ENCODE data around the gene RIC8A. TPM values are rescaled to one million over a fixed set of nuclear protein-coding genes. Genes with fewer than 3 reads are reported as not detected.

RIC8A gene
- total and polyA plus RNA-seq, 2 of the 13 experiments (the other 11 are each of a cell fraction or from before 2014, with no cell fraction given): 62.1 to 63.8 TPM

GRCh38 chr11:207208-207862, at the start of gene RIC8A, which contains the start of gene BET1L (continued):
- TF ChIP-seq, protein P1, sequence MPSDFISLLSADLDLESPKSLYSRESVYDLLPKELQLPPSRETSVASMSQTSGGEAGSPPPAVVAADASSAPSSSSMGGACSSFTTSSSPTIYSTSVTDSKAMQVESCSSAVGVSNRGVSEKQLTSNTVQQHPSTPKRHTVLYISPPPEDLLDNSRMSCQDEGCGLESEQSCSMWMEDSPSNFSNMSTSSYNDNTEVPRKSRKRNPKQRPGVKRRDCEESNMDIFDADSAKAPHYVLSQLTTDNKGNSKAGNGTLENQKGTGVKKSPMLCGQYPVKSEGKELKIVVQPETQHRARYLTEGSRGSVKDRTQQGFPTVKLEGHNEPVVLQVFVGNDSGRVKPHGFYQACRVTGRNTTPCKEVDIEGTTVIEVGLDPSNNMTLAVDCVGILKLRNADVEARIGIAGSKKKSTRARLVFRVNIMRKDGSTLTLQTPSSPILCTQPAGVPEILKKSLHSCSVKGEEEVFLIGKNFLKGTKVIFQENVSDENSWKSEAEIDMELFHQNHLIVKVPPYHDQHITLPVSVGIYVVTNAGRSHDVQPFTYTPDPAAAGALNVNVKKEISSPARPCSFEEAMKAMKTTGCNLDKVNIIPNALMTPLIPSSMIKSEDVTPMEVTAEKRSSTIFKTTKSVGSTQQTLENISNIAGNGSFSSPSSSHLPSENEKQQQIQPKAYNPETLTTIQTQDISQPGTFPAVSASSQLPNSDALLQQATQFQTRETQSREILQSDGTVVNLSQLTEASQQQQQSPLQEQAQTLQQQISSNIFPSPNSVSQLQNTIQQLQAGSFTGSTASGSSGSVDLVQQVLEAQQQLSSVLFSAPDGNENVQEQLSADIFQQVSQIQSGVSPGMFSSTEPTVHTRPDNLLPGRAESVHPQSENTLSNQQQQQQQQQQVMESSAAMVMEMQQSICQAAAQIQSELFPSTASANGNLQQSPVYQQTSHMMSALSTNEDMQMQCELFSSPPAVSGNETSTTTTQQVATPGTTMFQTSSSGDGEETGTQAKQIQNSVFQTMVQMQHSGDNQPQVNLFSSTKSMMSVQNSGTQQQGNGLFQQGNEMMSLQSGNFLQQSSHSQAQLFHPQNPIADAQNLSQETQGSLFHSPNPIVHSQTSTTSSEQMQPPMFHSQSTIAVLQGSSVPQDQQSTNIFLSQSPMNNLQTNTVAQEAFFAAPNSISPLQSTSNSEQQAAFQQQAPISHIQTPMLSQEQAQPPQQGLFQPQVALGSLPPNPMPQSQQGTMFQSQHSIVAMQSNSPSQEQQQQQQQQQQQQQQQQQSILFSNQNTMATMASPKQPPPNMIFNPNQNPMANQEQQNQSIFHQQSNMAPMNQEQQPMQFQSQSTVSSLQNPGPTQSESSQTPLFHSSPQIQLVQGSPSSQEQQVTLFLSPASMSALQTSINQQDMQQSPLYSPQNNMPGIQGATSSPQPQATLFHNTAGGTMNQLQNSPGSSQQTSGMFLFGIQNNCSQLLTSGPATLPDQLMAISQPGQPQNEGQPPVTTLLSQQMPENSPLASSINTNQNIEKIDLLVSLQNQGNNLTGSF (CRISPR knock-in tag; IDR thresholded peaks at IDR 0.05): no peak; the same call in 1 of the 2 replicates
- TF ChIP-seq RNF219 (CRISPR knock-in tag; IDR thresholded peaks at IDR 0.05): no peak; the same call in 1 of the 2 replicates
- TF ChIP-seq KLF16 (CRISPR knock-in tag; IDR thresholded peaks at IDR 0.05): no peak; a peak in 2 of 4 replicates
- no peak for TF ChIP-seq DBP (CRISPR knock-in tag; IDR thresholded peaks at IDR 0.05; ENCODE audit: not compliant biosample characterization)
- peak; percentile 32 for TF ChIP-seq AGO2 (optimal IDR thresholded peaks at IDR 0.05; ENCODE audit: low read depth, low read length)
- TF ChIP-seq, protein P2, sequence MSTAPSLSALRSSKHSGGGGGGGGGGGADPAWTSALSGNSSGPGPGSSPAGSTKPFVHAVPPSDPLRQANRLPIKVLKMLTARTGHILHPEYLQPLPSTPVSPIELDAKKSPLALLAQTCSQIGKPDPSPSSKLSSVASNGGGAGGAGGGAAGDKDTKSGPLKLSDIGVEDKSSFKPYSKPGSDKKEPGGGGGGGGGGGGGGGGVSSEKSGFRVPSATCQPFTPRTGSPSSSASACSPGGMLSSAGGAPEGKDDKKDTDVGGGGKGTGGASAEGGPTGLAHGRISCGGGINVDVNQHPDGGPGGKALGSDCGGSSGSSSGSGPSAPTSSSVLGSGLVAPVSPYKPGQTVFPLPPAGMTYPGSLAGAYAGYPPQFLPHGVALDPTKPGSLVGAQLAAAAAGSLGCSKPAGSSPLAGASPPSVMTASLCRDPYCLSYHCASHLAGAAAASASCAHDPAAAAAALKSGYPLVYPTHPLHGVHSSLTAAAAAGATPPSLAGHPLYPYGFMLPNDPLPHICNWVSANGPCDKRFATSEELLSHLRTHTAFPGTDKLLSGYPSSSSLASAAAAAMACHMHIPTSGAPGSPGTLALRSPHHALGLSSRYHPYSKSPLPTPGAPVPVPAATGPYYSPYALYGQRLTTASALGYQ (CRISPR knock-in tag; IDR thresholded peaks at IDR 0.05): no peak
- TF ChIP-seq KDM3A (CRISPR knock-in tag; IDR thresholded peaks at IDR 0.05; ENCODE audit: low read depth): peak; percentile 73
- TF ChIP-seq RXRA (CRISPR knock-in tag; IDR thresholded peaks at IDR 0.05): peak; percentile 57; the same call in 1 of the 2 replicates
- peak; percentile 90 for TF ChIP-seq YY1 (IDR thresholded peaks at IDR 0.05; ENCODE audit: insufficient read depth, insufficient replicate concordance, low read depth, low read length)
- no peak for TF ChIP-seq ZNF567 (CRISPR knock-in tag; IDR thresholded peaks at IDR 0.05; ENCODE audit: borderline replicate concordance)
- TF ChIP-seq, protein P3, sequence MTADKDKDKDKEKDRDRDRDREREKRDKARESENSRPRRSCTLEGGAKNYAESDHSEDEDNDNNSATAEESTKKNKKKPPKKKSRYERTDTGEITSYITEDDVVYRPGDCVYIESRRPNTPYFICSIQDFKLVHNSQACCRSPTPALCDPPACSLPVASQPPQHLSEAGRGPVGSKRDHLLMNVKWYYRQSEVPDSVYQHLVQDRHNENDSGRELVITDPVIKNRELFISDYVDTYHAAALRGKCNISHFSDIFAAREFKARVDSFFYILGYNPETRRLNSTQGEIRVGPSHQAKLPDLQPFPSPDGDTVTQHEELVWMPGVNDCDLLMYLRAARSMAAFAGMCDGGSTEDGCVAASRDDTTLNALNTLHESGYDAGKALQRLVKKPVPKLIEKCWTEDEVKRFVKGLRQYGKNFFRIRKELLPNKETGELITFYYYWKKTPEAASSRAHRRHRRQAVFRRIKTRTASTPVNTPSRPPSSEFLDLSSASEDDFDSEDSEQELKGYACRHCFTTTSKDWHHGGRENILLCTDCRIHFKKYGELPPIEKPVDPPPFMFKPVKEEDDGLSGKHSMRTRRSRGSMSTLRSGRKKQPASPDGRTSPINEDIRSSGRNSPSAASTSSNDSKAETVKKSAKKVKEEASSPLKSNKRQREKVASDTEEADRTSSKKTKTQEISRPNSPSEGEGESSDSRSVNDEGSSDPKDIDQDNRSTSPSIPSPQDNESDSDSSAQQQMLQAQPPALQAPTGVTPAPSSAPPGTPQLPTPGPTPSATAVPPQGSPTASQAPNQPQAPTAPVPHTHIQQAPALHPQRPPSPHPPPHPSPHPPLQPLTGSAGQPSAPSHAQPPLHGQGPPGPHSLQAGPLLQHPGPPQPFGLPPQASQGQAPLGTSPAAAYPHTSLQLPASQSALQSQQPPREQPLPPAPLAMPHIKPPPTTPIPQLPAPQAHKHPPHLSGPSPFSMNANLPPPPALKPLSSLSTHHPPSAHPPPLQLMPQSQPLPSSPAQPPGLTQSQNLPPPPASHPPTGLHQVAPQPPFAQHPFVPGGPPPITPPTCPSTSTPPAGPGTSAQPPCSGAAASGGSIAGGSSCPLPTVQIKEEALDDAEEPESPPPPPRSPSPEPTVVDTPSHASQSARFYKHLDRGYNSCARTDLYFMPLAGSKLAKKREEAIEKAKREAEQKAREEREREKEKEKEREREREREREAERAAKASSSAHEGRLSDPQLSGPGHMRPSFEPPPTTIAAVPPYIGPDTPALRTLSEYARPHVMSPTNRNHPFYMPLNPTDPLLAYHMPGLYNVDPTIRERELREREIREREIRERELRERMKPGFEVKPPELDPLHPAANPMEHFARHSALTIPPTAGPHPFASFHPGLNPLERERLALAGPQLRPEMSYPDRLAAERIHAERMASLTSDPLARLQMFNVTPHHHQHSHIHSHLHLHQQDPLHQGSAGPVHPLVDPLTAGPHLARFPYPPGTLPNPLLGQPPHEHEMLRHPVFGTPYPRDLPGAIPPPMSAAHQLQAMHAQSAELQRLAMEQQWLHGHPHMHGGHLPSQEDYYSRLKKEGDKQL (CRISPR knock-in tag; IDR thresholded peaks at IDR 0.05; ENCODE audit: low read depth): 0 out of 2 replicates have a peak, but pooled peaks have one; percentile 12
